Measurements from ENCODE around the gene ZNF532.
"Not testable (repeated sequence)": the region's sequence is repeated elsewhere in the genome, so short reads cannot be mapped to it uniquely, and the experiment has no call there.

Gene ZNF532, protein sequence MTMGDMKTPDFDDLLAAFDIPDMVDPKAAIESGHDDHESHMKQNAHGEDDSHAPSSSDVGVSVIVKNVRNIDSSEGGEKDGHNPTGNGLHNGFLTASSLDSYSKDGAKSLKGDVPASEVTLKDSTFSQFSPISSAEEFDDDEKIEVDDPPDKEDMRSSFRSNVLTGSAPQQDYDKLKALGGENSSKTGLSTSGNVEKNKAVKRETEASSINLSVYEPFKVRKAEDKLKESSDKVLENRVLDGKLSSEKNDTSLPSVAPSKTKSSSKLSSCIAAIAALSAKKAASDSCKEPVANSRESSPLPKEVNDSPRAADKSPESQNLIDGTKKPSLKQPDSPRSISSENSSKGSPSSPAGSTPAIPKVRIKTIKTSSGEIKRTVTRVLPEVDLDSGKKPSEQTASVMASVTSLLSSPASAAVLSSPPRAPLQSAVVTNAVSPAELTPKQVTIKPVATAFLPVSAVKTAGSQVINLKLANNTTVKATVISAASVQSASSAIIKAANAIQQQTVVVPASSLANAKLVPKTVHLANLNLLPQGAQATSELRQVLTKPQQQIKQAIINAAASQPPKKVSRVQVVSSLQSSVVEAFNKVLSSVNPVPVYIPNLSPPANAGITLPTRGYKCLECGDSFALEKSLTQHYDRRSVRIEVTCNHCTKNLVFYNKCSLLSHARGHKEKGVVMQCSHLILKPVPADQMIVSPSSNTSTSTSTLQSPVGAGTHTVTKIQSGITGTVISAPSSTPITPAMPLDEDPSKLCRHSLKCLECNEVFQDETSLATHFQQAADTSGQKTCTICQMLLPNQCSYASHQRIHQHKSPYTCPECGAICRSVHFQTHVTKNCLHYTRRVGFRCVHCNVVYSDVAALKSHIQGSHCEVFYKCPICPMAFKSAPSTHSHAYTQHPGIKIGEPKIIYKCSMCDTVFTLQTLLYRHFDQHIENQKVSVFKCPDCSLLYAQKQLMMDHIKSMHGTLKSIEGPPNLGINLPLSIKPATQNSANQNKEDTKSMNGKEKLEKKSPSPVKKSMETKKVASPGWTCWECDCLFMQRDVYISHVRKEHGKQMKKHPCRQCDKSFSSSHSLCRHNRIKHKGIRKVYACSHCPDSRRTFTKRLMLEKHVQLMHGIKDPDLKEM (N-terminal part only)

DNA sequence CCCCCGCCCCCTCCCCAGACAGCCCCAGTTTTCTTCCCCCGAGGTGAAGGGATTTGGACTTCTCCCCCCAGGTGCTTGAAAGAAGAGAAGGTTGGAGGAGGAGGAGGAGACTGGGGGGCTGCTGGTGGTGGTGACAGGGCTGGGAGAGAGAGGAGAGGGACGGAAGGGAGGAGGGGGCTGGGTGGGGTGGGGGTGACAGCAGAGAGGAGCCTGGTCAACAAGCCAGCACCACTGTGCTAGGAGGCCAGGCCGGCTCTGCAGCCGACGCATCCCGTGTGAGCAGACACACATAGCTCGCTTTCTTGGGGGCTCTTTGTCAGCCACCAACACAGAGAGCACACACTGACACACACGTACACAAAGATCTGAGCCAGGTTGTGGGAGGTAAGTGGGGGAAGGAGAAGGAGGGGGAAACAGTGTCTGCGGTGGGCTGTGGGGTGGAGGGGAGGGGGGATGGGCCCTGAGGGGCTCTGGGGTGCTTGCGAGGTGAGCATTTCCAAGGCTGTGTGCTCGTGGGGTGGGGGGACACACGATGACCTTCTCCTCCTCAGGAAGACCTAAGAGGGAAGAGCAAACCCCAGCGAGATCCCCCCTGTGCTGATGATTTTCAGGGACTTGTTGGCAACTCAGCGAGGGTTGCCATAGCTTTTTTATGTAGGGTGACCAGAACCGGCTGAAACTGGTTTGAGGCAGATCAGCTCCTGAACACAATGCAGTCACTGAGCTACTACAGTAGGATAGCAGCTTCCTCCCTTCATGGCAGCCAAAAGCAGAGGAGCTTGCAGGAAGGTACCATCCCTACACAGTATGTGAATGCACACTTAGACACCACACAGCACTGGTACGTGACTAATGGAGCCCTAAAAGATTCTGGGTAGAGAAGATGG lies at the start of gene ZNF532:
TSS of gene ZNF532 (plus strand) at position 732 of the 887 bp plus-strand sequence. CDS start 53,411 bp downstream, outside the sequence.
- DNase-seq, result peak; percentile 75 to 94 (median 90)

DNA sequence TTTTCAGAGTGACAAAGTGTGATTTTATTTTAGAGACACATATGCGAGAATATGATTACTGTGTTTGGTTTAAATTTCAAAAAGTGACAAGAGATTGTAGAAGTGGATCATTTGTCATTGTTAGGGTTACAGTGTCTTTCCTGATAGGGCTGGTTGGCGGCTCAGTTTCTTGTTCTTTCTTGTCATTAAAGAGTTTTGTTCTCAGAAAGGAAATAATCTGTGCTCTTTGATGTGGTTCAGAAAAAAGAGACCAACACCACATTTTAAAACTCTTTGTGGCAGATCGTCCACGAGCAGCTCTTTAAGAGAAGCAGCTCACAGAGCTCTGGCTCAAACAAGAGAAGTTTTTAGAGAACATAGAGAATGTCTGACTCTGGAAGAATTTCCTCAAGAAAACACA lies 45.6 kb upstream of the ZNF532 start:
- no peak for DNase-seq

DNA sequence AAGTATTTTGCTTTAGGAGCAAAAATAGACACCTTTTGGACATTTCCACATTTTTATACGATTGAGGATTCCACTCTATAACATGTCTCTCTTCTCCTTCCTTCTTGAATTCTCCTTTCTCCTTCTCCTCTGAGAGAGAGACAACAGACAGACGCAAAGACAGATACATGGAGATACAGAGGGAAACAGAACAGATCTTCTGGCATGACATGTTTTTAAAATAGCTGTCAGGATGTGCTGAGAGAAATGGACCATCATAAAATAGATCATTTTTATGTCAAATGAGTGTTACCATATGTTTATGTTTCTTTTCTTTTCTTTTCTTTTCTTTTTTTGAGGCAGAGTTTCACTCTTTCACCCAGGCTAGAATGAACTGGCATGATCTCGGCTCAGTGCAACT lies 44.4 kb upstream of the ZNF532 start:
- DNase-seq, result no peak

DNA sequence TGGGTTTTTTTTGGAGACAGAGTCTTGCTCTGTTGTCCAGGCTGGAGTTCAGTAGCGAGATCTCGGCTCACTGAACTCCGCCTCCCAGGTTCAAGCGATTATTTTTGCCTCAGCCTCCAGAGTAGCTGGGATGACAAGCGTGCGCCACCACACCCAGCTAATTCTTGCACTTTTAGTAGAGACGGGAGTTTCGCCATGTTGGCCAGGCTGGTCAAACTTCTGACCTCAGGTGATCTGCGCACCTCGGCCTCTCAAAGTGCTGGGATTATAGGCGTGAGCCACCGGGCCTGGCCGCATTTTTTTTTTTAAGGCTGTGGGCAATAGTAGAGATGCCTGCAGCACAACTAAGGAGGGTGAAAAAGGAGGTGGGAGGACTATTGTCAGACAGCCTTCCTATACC lies 41.7 kb upstream of the ZNF532 start:
- no peak for DNase-seq

DNA sequence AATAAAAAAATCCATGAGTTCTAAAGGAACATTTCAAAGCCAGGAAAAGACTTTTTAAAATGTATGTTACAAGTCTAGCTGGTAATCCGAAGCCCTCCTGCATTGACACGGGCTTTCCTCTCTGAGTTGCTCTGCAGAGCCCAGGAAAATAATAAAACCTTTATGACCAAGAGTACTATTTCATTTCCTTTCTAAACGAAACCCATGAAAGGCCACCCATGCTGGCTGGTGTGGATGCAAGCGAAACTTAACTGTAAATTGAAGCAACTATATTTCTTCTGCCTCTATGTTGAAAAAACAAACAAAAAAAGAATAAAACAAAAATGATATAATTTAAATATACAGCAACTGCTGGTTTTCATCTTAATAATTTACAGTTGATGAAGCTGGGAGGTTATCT lies 41.3 kb upstream of the ZNF532 start:
- DNase-seq, result no peak

DNA sequence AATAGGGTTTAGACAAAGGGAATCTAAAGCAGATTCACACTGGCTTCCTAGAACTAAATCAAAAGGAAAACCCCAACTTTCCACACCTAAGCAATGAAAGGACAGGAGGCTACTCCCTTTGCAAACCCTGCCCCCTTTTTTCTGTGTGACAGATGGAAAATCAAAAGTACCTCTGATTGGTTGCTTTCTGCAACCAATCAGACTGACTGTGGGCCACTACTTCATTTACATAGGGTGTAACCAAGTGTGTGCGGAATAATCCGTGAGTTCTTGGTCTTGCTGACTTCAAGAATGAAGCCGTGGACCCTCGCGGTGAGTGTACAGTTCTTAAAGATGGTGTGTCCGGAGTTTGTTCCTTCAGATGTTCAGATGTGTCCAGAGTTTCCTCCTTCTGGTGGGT lies 37.8 kb upstream of the ZNF532 start:
- DNase-seq, result not testable (repeated sequence)

DNA sequence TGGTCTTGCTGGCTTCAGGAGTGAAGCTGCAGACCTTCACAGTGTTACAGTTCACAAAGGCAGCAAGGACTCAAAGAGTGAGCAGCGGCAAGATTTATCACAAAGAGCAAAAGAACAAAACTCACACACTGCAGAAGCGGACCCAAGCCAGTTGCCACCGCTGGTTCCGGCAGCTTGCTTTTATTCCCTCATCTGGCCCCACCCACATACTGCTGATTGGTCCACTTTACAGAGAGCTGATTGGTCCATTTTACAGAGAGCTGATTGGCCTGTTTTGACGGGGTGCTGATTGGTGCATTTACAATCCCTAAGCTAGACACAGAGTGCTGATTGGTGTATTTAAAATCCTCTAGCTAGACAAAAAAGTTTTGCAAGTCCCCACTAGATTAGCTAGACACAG lies 37.2 kb upstream of the ZNF532 start:
- DNase-seq, result no peak

DNA sequence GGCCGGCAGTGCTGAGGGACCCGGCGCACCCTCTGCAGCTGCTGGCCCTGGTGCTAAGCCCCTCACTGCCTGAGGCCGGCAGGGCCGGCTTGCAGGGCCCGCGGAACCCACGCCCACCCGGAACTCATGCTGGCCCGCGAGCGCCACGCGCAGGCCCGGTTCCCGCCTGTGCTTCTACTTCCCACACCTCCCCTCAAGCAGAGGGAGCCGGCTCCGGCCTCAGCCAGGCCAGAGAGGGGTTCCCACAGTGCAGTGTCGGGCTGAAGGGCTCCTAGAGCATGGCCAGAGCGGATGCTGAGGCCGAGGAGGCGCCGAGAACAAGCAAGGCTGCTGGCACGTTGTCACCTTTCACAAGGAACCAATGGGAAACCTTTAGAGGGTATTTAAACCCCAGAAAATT lies 36.8 kb upstream of the ZNF532 start:
- no peak for DNase-seq

DNA sequence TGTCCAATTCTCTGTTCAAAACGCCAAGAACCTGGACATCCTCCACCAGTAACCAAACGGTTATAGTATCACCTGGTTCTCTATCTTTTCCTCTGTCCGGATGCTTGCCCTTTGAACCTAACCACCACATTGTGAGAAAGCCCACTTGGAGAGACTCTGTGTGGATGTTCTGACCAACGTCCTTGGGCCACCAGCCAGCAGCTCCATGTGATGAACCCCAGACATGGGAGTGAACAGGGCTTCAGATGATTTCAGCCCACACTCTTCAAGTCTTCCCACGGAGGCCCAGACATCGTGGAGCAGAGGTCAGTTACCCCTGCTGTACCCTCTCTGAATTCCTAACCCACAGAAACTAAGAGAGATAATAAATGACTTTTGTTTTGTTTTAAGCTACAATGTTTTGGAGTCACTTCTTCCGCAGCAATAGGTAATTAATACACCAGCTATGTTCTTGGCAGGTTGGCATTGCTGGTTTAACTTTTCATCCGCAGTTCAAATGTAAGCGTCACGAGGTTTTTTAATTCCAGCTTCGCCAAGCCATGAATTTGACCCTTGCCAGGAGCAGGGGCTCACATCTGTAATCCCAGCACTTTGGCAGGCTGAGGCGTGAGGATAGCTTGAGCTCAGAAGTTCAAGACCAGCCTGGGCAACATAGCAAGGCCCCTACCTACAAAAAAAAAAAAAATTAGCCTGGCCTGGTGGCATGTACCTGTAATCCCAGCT lies 36.1 kb upstream of the ZNF532 start:
- DNase-seq, result no peak

DNA sequence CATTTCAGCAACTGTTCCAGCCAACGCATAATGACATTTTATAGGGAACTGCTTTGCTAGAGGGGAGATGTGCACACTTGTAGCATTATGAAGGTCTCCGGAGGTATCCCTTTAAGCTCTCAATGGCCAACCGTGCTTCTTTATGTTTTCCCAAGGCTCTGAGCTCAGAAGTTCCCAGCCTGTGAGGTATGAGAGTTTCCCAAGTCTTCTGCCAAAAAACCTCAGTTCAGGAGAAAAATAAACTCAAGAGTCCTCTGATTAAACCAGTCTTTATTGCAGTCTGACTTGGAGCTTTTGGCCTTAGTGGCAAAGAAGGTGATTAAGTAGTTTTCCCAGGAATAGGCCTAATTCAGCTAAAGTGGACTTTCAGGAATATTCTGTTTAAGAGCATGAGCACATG lies 35.4 kb upstream of the ZNF532 start:
- no peak for DNase-seq

DNA sequence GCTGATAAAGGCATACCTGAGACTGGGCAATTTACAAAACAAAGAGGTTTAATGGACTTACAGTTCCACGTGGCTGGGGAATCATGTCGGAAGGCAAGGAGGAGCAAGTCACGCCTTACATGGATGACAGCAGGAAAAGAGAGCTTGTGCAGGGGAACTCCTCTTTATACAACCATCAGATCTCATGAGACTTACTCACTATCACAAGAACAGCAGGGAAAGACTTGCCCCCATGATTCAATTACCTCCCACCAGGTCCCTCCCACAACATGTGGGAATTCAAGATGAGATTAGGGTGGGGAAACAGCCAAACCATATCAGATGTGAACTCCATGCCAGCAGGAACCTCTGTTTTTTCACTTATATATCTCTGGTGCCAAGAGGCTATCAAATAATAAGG lies 34.8 kb upstream of the ZNF532 start:
- DNase-seq, result not testable (repeated sequence)

DNA sequence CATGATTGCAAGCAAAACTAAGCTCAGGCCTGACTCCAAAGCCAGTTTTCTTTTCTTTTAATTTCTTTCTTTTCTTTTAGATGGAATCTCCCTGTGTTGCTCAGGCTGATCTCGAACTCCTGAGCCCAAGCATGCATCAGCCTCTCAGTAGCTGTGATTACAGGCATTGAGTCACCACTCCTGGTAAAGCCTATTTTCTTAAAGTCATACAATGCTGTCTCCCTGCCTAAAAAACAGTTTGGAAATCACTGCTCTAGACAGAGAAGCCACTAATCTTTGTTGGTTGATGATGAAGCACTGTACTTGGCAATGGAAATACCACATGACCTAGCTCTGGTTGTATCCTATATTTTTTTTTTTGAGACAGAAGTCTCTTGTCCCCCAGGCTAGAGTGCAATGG lies 33.1 kb upstream of the ZNF532 start:
- no peak for DNase-seq

DNA sequence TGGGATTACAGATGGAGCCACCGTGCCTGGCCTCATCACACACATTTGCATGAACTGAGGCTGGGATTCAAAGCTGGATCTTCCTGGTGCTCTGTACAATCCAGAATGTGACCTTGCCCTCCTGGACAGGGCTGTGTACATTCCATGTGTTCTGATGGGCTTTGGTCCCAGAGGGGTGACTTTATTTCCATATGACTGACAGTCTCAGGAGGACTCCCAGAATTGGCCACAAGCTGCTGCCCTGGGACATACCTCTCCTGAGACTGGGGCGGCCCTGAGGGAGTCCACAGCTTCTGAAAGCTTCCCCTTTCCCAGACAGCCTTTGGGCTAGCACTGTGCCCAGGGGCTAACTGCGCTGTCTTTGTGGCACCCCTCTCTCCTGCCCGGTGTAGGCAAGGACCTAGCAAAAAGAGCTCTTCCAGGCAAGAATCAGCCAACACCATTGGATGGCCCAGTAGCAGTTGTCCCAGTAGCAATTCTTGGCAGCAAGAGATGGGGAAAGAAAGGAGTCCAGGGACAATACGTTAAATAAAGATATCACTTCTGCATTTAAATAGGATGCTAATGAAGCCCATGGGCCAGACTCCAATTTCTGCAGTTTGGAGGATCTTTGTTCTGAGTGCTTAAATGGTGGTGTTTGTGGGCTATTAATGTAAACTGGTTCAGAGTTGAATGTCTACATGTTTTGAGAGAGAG lies 26.4 kb upstream of the ZNF532 start:
- DNase-seq, result no peak

DNA sequence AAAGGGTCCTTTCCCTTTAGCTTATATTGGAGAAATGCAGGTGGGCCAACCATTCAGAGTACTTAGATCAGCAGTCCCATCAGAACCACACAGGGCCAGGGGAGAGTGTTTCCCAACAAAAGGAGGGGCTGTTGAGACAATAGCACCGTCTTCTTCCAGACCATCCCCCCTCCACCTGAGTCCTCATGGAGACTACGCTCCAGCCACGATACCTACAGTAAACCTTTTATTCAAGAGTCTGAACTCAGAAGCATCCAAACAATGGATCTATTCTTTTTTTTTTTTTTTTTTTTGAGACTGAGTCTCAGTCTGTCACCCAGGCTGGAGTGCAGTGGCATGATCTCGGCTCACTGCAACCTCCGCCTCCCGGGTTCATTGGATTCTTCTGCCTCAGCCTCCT lies 25.7 kb upstream of the ZNF532 start:
- no peak for DNase-seq

DNA sequence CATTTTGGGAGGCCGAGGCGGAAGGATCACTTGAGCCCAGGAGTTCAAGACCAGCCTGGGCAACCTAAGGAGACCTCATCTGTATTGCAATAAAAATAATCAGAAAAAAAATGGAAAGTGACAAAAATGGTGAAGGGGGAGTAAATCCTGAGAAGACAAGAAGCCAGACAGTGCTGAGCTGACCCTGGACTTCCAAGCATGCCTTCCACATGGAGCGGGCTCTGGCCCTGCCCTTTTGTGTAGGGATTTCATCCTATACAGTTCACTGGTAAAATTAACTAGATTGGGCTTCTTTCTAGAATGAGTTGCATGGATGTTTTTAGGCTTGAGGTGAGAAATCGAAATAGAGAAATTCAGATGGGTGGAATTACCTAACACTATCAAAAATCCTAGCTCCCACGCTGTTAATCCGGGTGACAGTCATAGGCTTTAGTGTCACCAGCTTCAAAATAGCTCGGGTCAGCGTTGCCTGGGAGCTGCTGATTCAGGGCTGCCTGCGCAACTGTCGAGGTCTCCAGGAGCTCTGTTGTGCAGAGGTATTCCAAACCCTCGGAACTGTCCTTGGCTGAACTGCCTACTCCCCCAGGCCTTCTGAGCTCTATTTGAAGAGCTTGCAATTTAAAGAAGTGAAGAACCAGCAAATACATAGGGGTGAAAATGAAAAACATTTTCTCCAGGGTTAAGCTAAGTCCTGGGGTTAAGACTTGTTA lies 21.5 kb upstream of the ZNF532 start:
- DNase-seq, result peak in 2 of 3 experiments; percentile 87 to 95

DNA sequence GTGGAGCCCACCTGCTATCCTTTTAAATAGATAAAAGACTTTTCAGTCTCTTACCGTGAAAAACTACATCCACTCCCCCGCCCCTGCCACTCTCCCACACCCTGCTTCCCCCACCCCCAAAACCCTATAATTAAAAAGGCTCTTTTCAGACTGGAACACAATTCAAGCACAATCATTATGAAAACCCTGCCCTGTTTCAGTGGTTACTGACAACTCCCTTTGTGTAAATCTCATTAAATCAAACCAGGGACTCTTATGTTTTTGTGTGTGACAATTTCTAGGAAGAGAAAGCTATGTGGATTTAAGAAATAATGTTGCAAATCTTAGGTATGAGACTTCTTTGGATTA lies 21.0 kb upstream of the ZNF532 start:
- DNase-seq, result peak in 2 of 3 experiments; percentile 87 to 95

DNA sequence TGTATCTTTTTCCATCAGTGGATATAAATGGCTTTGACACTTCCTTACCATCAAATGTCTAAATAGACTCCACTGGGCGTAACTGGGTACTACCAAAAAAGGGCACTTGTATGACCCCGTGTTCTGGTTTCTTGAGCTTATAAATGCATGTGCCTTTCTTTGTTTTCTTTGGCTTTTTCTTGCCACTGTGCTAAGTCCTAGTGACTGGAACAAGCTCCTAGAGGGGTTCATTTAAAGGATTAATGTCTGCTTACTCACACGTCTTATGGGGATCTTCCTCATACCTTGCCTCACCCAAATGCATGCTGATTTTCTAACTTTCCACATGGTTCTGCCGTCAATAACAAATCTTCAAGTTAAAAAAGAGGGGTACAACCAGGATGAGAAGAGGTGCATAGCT lies 19.8 kb upstream of the ZNF532 start:
- DNase-seq, result no peak

DNA sequence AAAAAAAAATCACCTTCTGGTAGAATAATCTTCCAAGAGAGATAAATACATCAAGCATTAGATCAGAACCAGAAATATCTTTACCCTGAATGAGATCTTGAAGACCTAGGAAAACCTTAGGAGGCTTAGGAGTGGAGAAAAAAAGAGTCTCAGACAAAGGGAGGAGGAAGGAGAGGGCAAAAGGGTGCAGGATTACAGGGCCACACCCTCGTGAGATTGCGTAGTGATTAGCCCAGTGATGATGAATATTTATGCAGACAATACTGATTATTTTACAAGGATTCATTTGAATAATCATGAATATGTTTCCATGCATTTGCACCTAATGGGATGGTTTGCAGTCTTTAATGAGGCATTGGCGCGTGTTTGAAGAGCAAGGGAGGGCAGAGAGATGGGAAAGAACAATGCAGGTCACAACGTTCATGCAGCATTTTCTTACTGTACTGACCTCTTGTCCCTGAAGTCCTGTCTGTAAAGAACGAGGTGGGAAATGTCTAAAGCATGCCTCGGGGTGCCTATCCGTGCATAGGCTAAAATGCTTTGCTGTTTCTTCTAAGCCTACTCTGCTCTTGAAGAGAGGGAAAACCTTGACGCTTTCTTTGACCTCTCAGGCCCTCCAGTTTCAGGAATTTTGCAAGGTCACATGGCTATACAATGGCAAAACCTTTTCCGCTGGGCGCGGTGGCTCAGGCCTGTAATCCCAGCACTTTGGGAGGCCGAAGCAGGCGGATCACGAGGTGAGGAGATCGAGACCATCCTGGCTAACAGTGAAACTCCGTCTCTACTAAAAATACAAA lies 18.6 kb upstream of the ZNF532 start:
- DNase-seq, result no peak

DNA sequence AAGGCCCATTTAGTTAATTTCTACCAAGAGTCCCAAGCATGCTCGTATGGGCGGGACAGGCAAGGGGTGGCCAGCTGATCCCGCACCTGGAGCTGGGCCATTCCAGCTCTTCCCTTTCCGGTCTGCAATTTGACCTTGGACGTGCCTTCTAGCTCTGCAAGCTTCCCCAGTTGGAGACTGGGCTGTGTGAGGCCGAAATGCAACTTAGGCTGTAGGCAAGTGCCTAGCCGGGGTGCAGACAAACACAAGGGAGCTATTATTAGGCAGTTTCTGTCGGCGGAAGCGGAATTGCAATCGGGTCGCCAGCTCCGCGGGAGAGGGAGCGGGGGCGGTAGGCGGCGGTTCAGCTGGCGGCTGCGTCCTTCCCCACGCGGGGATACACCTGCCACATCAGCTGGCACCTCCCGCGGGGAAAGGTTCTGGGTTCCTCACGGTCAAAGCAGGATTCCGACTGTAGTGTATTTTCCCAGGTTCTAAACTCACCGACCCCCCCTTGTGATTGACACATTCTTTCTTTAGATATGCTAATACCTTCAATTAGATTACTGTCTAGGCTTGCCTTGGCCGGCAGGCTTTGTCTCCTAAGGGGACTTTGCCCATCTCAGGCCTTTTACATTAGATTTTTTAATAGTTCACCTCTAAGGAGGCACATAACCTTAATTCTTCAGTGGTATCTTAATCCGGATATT lies 17.1 kb upstream of the ZNF532 start:
- DNase-seq, result no peak
